ENCODE results near the gene EIF5AL1.

The EIF5AL1 gene

GRCh38 chr10:79561257-79561656 is 48.9 kb downstream of the EIF5AL1 start:
- ChIA-PET CTCF (interaction anchor here (1.3 kb wide), 1 partner anchor 9 kb away, joined by 5 read pairs; no protein-coding TSS in a partner anchor), POLR2A (no interaction called here)
- no peaks in the 10 kb centered on the region for H3K9me3 ChIP-seq (ENCODE audit: control insufficient read depth, insufficient read depth, low read depth, low read length)
- H3K36me3 ChIP-seq (ENCODE audit: control insufficient read depth in 2 of 2, insufficient read depth in 1 of 2, low read length in 2 of 2), result no peaks in the 10 kb centered on the region
- no peak overlapping the region for H3K27ac ChIP-seq (ENCODE audit: extremely low read depth, low read depth, low read length)
- no peak overlapping the region for H3K4me3 ChIP-seq (ENCODE audit: low read depth, low read length)
- TF ChIP-seq ZNF621 (tag by site-specific recombination; IDR thresholded peaks at IDR 0.05) (no peak), ZNF558 (tag by site-specific recombination; IDR thresholded peaks at IDR 0.05) (no peak), ZNF560 (tag by site-specific recombination; IDR thresholded peaks at IDR 0.05; ENCODE audit: borderline replicate concordance) (no peak), GLI2 (tag by site-specific recombination; IDR thresholded peaks at IDR 0.05; ENCODE audit: borderline replicate concordance, low read depth) (no peak), KLF17 (tag by site-specific recombination; IDR thresholded peaks at IDR 0.05) (no peak), ZBTB20 (tag by site-specific recombination; IDR thresholded peaks at IDR 0.05) (no peak), CTCF (tag by site-specific recombination; IDR thresholded peaks at IDR 0.05) (no peak), ZNF626 (tag by site-specific recombination; IDR thresholded peaks at IDR 0.05) (no peak), ZNF292 (tag by site-specific recombination; IDR thresholded peaks at IDR 0.05; ENCODE audit: borderline replicate concordance, low read depth) (no peak)
- no peaks in the 10 kb centered on the region for H3K4me1 ChIP-seq (ENCODE audit: control insufficient read depth, insufficient read depth, low read length)

GRCh38 chr10:79562135-79562756 is 49.9 kb downstream of the EIF5AL1 start:
- no peak overlapping the region for H3K4me3 ChIP-seq (ENCODE audit: low read depth, low read length)
- no peaks in the 10 kb centered on the region for H3K4me1 ChIP-seq (ENCODE audit: control insufficient read depth, insufficient read depth, low read length)
- H3K9me3 ChIP-seq (ENCODE audit: control insufficient read depth, insufficient read depth, low read depth, low read length), result no peaks in the 10 kb centered on the region
- CTCF ChIA-PET, result interaction anchor here (0.7 to 1.6 kb wide), 9 partner anchors 10 to 698 kb away, joined by 3 to 10 read pairs (median 3); no protein-coding TSS in a partner anchor
- no peak overlapping the region for H3K27ac ChIP-seq (ENCODE audit: extremely low read depth, low read depth, low read length)
- POLR2A ChIA-PET, result no interaction called here
- H3K36me3 ChIP-seq (ENCODE audit: control insufficient read depth in 2 of 2, insufficient read depth in 1 of 2, low read length in 2 of 2), result no peaks in the 10 kb centered on the region
- TF ChIP-seq ZNF670 (tag by site-specific recombination; IDR thresholded peaks at IDR 0.05; ENCODE audit: low read depth) (no peak), ZNF221 (tag by site-specific recombination; IDR thresholded peaks at IDR 0.05; ENCODE audit: borderline replicate concordance) (no peak), ZBTB49 (tag by site-specific recombination; IDR thresholded peaks at IDR 0.05; ENCODE audit: low read depth) (no peak), ZNF529 (tag by site-specific recombination; IDR thresholded peaks at IDR 0.05; ENCODE audit: insufficient replicate concordance) (no peak), ZNF660 (tag by site-specific recombination; IDR thresholded peaks at IDR 0.05) (no peak), ZNF555 (tag by site-specific recombination; conservative IDR thresholded peaks at IDR 0.05) (no peak), ZNF16 (tag by site-specific recombination; IDR thresholded peaks at IDR 0.05; ENCODE audit: low read depth) (no peak), ZNF2 (tag by site-specific recombination; IDR thresholded peaks at IDR 0.05) (peak; percentile 99), CTCF (tag by site-specific recombination; IDR thresholded peaks at IDR 0.05) (peak; percentile 79), MZF1 (tag by site-specific recombination; IDR thresholded peaks at IDR 0.05; ENCODE audit: borderline replicate concordance) (no peak), ZNF362 (tag by site-specific recombination; IDR thresholded peaks at IDR 0.05) (no peak), IKZF3 (tag by site-specific recombination; IDR thresholded peaks at IDR 0.05) (no peak), ZNF792 (tag by site-specific recombination; IDR thresholded peaks at IDR 0.05) (no peak), ZNF423 (tag by site-specific recombination; IDR thresholded peaks at IDR 0.05) (no peak), ZNF354C (tag by site-specific recombination; IDR thresholded peaks at IDR 0.05; ENCODE audit: borderline replicate concordance, low read depth) (no peak), MEIS1 (CRISPR knock-in tag; IDR thresholded peaks at IDR 0.05; ENCODE audit: borderline replicate concordance) (peak; percentile 60; the same call in 1 of the 2 replicates)

Data from HEK293 (cell line).